ENCODE results near the gene MEIKIN.

MEIKIN gene

DNA sequence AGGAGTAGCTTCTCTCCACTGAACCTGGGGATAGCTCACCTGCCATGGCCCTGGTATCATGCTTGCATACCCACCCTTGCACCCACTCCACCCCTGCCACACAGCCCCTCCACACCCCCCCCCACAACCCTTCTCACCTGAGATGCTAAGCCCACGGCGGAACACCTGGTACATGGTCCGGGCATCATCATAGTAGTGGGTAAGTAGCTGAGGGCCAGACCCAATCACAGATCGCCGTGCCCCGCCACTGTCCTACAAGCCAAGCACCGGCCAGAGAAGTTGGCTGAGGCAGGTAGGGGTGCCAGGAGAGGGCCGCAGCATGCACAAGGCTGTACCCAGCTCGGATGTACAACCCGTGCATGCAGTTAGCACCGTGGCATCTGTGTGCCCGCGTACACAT is 45.3 kb upstream of the MEIKIN start:
- no peak overlapping the region for H3K4me3 ChIP-seq (ENCODE audit: low read depth, low read length)
- in situ Hi-C loops (cut with HindIII; ENCODE audit: low sequenced_read_pairs) = no loop called here
- no peak for DNase-seq (ENCODE audit: low read depth)
- TF ChIP-seq, protein P1, sequence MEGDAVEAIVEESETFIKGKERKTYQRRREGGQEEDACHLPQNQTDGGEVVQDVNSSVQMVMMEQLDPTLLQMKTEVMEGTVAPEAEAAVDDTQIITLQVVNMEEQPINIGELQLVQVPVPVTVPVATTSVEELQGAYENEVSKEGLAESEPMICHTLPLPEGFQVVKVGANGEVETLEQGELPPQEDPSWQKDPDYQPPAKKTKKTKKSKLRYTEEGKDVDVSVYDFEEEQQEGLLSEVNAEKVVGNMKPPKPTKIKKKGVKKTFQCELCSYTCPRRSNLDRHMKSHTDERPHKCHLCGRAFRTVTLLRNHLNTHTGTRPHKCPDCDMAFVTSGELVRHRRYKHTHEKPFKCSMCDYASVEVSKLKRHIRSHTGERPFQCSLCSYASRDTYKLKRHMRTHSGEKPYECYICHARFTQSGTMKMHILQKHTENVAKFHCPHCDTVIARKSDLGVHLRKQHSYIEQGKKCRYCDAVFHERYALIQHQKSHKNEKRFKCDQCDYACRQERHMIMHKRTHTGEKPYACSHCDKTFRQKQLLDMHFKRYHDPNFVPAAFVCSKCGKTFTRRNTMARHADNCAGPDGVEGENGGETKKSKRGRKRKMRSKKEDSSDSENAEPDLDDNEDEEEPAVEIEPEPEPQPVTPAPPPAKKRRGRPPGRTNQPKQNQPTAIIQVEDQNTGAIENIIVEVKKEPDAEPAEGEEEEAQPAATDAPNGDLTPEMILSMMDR (IDR thresholded peaks at IDR 0.05; ENCODE audit: low read depth, low read length, missing control alignments) = no peak

DNA sequence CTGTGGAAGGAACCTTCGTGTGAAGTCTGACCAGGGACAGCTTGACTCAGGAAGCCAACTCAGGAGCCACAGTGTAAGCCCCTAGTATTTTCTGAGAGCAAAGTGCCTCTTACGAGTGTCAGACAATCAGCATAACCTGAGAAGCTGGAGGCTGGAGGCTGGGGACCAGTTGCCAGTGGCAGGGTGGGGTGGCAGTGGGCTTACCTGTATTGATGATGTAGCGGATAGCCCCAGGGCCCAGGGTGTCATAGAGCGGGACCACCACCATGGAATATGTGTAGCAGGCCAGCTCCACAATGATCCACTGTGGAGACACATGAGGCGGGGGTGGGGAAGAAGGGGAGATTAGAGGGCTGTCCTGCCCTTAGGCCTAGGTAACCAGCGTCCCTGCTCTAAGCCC is 43.1 kb upstream of the MEIKIN start:
- TF ChIP-seq, protein P1 (IDR thresholded peaks at IDR 0.05; ENCODE audit: low read depth, low read length, missing control alignments) = no peak
- in situ Hi-C loops (cut with HindIII; ENCODE audit: low sequenced_read_pairs) = no loop called here
- no peak overlapping the region for H3K4me3 ChIP-seq (ENCODE audit: low read depth, low read length)
- no peak for DNase-seq (ENCODE audit: low read depth)

- no peak for DNase-seq (ENCODE audit: low read depth)
- in situ Hi-C loops (cut with HindIII; ENCODE audit: low sequenced_read_pairs) = no loop called here
- TF ChIP-seq, protein P1 (IDR thresholded peaks at IDR 0.05; ENCODE audit: low read depth, low read length, missing control alignments) = no peak
- no peak overlapping the region for H3K4me3 ChIP-seq (ENCODE audit: low read depth, low read length)
These were observed 41.8 kb upstream of the MEIKIN start for GRCh38 chr5:131987251-131987650.

DNA sequence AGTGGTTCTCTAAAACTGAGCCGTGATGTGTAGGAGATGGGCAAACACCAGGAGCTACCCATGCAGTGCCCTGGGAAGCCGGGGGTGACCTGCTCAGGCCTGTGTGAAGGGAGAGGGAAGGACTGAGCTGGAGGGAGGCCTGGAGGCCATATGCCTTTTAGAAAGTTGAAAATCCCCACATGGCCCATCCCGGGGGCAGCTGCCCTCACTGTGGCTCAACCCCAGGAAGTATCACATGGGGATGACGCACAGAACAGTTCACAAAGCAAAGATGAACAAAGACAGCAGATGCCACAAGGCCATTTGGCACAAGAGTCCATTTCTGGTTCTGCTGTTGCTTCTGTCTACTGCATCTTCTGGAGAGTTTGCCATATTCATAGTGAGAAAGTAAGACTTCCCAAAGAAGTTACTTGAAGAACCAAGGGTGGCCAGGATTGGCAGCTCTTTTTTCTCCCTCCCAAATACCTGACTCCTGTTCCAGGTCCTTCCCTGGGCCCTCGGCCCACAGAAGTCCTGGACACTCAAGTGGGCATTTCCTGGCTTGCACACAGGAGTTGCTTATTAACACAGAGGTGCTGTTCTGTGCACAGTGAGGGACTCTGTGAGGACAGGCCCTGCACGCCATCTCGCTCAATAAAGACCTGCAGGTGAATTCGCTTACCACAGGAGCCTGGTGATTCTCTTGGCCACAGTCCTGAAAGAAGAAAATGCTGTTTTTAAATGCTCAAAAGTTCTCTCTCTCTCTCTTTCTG is 40.9 kb upstream of the MEIKIN start:
- no peak for DNase-seq (ENCODE audit: low read depth)
- TF ChIP-seq, protein P1 (IDR thresholded peaks at IDR 0.05; ENCODE audit: low read depth, low read length, missing control alignments) = no peak
- in situ Hi-C loops (cut with HindIII; ENCODE audit: low sequenced_read_pairs) = no loop called here
- H3K4me3 ChIP-seq (ENCODE audit: low read depth, low read length) = no peak overlapping the region

GRCh38 chr5:131984956-131985665 is 39.6 kb upstream of the MEIKIN start:
- no peak overlapping the region for H3K4me3 ChIP-seq (ENCODE audit: low read depth, low read length)
- in situ Hi-C loops (cut with HindIII; ENCODE audit: low sequenced_read_pairs) = no loop called here
- DNase-seq (ENCODE audit: low read depth) = no peak
- TF ChIP-seq, protein P1 (IDR thresholded peaks at IDR 0.05; ENCODE audit: low read depth, low read length, missing control alignments) = no peak

GRCh38 chr5:131983244-131983771 is 37.8 kb upstream of the MEIKIN start:
- in situ Hi-C loops (cut with HindIII; ENCODE audit: low sequenced_read_pairs) = no loop called here
- DNase-seq (ENCODE audit: low read depth) = peak; percentile 55
- TF ChIP-seq, protein P1 (IDR thresholded peaks at IDR 0.05; ENCODE audit: low read depth, low read length, missing control alignments) = no peak

More at GRCh38 chr5:131983244-131983771, 37.8 kb upstream of the MEIKIN start:
- H3K4me3 ChIP-seq (ENCODE audit: low read depth, low read length) = no peak overlapping the region
